Measurements from ENCODE around the gene SPATS1. TPM values are rescaled to one million over a fixed set of nuclear protein-coding genes. Genes with fewer than 3 reads are reported as not detected.

The SPATS1 gene
- total RNA-seq, 1 donor from 2014 or later = not detected

GRCh38 chr6:44309092-44309491 is 33.4 kb upstream of the SPATS1 start:
- Histone ChIP-seq H3K27me3 (ENCODE audit: insufficient read depth, low read length) (no peaks in the 10 kb centered on the region), H2AFZ (ENCODE audit: low read depth, low read length) (no peak overlapping the region), H3K9ac (ENCODE audit: low read length) (no peak overlapping the region), H3K4me3 (ENCODE audit: insufficient read depth, low read depth, low read length) (no peak overlapping the region), H3K9me3 (ENCODE audit: insufficient read depth, low read depth, low read length) (no peaks in the 10 kb centered on the region), H3K27ac (ENCODE audit: low read depth, low read length) (peak overlapping the region; percentile 37), H4K20me1 (ENCODE audit: insufficient read depth, low read length) (peaks cover 10% of the 10 kb centered on the region), H3K36me3 (ENCODE audit: insufficient read depth, low read length) (peaks cover 32% of the 10 kb centered on the region), H3K4me2 (ENCODE audit: low read length) (no peak overlapping the region), H3K4me1 (ENCODE audit: insufficient read depth, low read length) (peaks cover 14% of the 10 kb centered on the region), H3K79me2 (ENCODE audit: insufficient read depth, low read length) (peaks cover 19% of the 10 kb centered on the region)
- TF ChIP-seq EZH2 (IDR thresholded peaks at IDR 0.05; ENCODE audit: insufficient read depth, low read length) = no peak
- TF ChIP-seq, protein P1, sequence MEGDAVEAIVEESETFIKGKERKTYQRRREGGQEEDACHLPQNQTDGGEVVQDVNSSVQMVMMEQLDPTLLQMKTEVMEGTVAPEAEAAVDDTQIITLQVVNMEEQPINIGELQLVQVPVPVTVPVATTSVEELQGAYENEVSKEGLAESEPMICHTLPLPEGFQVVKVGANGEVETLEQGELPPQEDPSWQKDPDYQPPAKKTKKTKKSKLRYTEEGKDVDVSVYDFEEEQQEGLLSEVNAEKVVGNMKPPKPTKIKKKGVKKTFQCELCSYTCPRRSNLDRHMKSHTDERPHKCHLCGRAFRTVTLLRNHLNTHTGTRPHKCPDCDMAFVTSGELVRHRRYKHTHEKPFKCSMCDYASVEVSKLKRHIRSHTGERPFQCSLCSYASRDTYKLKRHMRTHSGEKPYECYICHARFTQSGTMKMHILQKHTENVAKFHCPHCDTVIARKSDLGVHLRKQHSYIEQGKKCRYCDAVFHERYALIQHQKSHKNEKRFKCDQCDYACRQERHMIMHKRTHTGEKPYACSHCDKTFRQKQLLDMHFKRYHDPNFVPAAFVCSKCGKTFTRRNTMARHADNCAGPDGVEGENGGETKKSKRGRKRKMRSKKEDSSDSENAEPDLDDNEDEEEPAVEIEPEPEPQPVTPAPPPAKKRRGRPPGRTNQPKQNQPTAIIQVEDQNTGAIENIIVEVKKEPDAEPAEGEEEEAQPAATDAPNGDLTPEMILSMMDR (IDR thresholded peaks at IDR 0.05; ENCODE audit: insufficient read depth, low read depth, low read length) = no peak
- no peaks in the 10 kb centered on the region for H3K27me3 Mint-ChIP-seq (ENCODE audit: low read depth, unreplicated experiment)
- DNase-seq (ENCODE audit: low read depth) = peak; percentile 76
- peaks cover 20% of the 10 kb centered on the region for H3K4me1 Mint-ChIP-seq (ENCODE audit: low read depth, unreplicated experiment)
- peaks cover 25% of the 10 kb centered on the region for H3K36me3 Mint-ChIP-seq (ENCODE audit: low read depth, unreplicated experiment)
- H3K9me3 Mint-ChIP-seq (ENCODE audit: unreplicated experiment) = no peaks in the 10 kb centered on the region
- peak overlapping the region; percentile 47 for H3K27ac Mint-ChIP-seq (ENCODE audit: unreplicated experiment)
- H3K4me3 Mint-ChIP-seq (ENCODE audit: unreplicated experiment) = no peak overlapping the region
- FAIRE-seq = no peak

GRCh38 chr6:44309631-44310030 is 32.8 kb upstream of the SPATS1 start:
- Histone ChIP-seq H3K4me1 (ENCODE audit: insufficient read depth, low read length) (peaks cover 14% of the 10 kb centered on the region), H3K36me3 (ENCODE audit: insufficient read depth, low read length) (peaks cover 32% of the 10 kb centered on the region), H3K4me3 (ENCODE audit: insufficient read depth, low read depth, low read length) (no peak overlapping the region), H2AFZ (ENCODE audit: low read depth, low read length) (no peak overlapping the region), H3K9me3 (ENCODE audit: insufficient read depth, low read depth, low read length) (no peaks in the 10 kb centered on the region), H3K4me2 (ENCODE audit: low read length) (no peak overlapping the region), H3K27me3 (ENCODE audit: insufficient read depth, low read length) (no peaks in the 10 kb centered on the region), H3K27ac (ENCODE audit: low read depth, low read length) (no peak overlapping the region), H4K20me1 (ENCODE audit: insufficient read depth, low read length) (peaks cover 10% of the 10 kb centered on the region), H3K79me2 (ENCODE audit: insufficient read depth, low read length) (peaks cover 19% of the 10 kb centered on the region), H3K9ac (ENCODE audit: low read length) (no peak overlapping the region)
- Mint-ChIP-seq H3K9me3 (ENCODE audit: unreplicated experiment) (no peaks in the 10 kb centered on the region), H3K4me1 (ENCODE audit: low read depth, unreplicated experiment) (peaks cover 20% of the 10 kb centered on the region), H3K27me3 (ENCODE audit: low read depth, unreplicated experiment) (no peaks in the 10 kb centered on the region), H3K27ac (ENCODE audit: unreplicated experiment) (no peak overlapping the region), H3K4me3 (ENCODE audit: unreplicated experiment) (no peak overlapping the region), H3K36me3 (ENCODE audit: low read depth, unreplicated experiment) (peaks cover 25% of the 10 kb centered on the region)
- DNase-seq (ENCODE audit: low read depth) (no peak), FAIRE-seq (no peak)
- TF ChIP-seq, protein P1 (IDR thresholded peaks at IDR 0.05; ENCODE audit: insufficient read depth, low read depth, low read length) = no peak
- TF ChIP-seq EZH2 (IDR thresholded peaks at IDR 0.05; ENCODE audit: insufficient read depth, low read length) = no peak

- Histone ChIP-seq H3K36me3 (ENCODE audit: insufficient read depth, low read length) (peaks cover 29% of the 10 kb centered on the region), H3K4me2 (ENCODE audit: low read length) (no peak overlapping the region), H3K79me2 (ENCODE audit: insufficient read depth, low read length) (peaks cover 19% of the 10 kb centered on the region), H3K9ac (ENCODE audit: low read length) (no peak overlapping the region), H3K4me3 (ENCODE audit: insufficient read depth, low read depth, low read length) (no peak overlapping the region), H3K4me1 (ENCODE audit: insufficient read depth, low read length) (peaks cover 14% of the 10 kb centered on the region), H3K9me3 (ENCODE audit: insufficient read depth, low read depth, low read length) (no peaks in the 10 kb centered on the region), H3K27me3 (ENCODE audit: insufficient read depth, low read length) (no peaks in the 10 kb centered on the region), H4K20me1 (ENCODE audit: insufficient read depth, low read length) (peaks cover 10% of the 10 kb centered on the region), H2AFZ (ENCODE audit: low read depth, low read length) (no peak overlapping the region), H3K27ac (ENCODE audit: low read depth, low read length) (no peak overlapping the region)
- no peaks in the 10 kb centered on the region for H3K9me3 Mint-ChIP-seq (ENCODE audit: unreplicated experiment)
- H3K27me3 Mint-ChIP-seq (ENCODE audit: low read depth, unreplicated experiment) = no peaks in the 10 kb centered on the region
- H3K4me1 Mint-ChIP-seq (ENCODE audit: low read depth, unreplicated experiment) = peaks cover 20% of the 10 kb centered on the region
- no peak for FAIRE-seq
- H3K27ac Mint-ChIP-seq (ENCODE audit: unreplicated experiment) = no peak overlapping the region
- no peak for TF ChIP-seq EZH2 (IDR thresholded peaks at IDR 0.05; ENCODE audit: insufficient read depth, low read length)
- TF ChIP-seq, protein P1 (IDR thresholded peaks at IDR 0.05; ENCODE audit: insufficient read depth, low read depth, low read length) = no peak
- H3K36me3 Mint-ChIP-seq (ENCODE audit: low read depth, unreplicated experiment) = peaks cover 25% of the 10 kb centered on the region
- DNase-seq (ENCODE audit: low read depth) = no peak
- H3K4me3 Mint-ChIP-seq (ENCODE audit: unreplicated experiment) = peak overlapping the region; percentile 23
Measured at GRCh38 chr6:44310241-44310640, 32.2 kb upstream of the SPATS1 start.

All from astrocyte (in vitro differentiated cells and primary cell).